ENCODE data around the gene ADAM11. TPM values are rescaled to one million over a fixed set of nuclear protein-coding genes. Genes with fewer than 3 reads are reported as not detected.
A peak's percentile ranks its signal among the peaks of the same experiment; 100 is the strongest.

Gene ADAM11
- total and polyA plus RNA-seq, 2 of the 13 experiments (the other 11 are each of a cell fraction or from before 2014, with no cell fraction given), result 0.38 to 0.91 TPM

DNA sequence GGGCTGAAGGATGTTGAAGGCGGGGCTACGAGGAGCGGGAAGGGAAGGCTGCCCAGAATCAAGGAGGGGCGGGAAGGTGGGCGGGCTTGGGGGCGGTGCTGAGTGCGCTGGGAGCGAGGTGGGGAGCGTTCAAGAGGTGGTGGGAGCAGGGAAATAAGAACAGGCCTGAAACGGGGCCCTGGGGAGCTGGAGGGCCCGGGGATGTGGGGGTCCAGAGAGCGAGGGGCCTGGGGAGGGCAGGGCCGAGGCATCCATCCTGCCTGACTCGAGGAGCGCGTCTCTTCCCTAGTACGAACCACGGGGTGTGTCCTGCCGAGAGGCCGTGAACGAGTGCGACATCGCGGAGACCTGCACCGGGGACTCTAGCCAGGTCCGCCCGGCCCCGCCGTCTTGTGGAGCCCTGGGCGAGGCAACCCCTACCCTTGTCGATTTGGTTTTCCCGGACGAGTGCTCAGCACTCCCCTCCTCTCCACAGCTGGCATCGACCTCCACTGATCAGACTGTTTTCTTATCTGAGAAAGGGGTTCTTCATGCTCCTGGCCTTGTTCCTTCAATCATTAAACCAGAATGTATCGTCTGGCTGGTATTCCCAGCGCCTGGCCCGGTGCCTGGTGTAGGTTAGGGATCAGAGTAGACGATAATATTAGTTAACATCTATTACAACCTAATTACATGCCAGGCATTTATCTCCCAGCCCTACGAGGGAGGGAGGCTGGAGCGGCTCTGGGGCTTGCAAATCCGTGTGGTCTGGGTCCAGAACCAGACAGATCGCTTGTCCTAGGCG is 17.2 kb downstream of the ADAM11 start (continued):
- no peak for TF ChIP-seq CREB3 (CRISPR knock-in tag; IDR thresholded peaks at IDR 0.05)
- TF ChIP-seq HNRNPLL (IDR thresholded peaks at IDR 0.05; ENCODE audit: low read depth, low read length, poor library complexity, severe bottlenecking), result peak; percentile 88
- no peak for TF ChIP-seq HMGA1 (CRISPR knock-in tag; conservative IDR thresholded peaks at IDR 0.05)
- no peak for TF ChIP-seq ZNF275 (CRISPR knock-in tag; IDR thresholded peaks at IDR 0.05; ENCODE audit: borderline replicate concordance)
- TF ChIP-seq KDM1A (CRISPR knock-in tag; IDR thresholded peaks at IDR 0.05), result peak; percentile 30; the same call in 1 of the 2 replicates
- no peak for TF ChIP-seq PHF20 (CRISPR knock-in tag; IDR thresholded peaks at IDR 0.05)
- TF ChIP-seq PITX1 (CRISPR knock-in tag; IDR thresholded peaks at IDR 0.05), result no peak
- no peak for TF ChIP-seq MEIS1 (CRISPR knock-in tag; IDR thresholded peaks at IDR 0.05; ENCODE audit: borderline replicate concordance)
- no peak for TF ChIP-seq ZNF264 (CRISPR knock-in tag; IDR thresholded peaks at IDR 0.05)
- no peak for TF ChIP-seq SNAPC2 (CRISPR knock-in tag; IDR thresholded peaks at IDR 0.05)
- no peak for TF ChIP-seq ZNF552 (CRISPR knock-in tag; IDR thresholded peaks at IDR 0.05; ENCODE audit: borderline replicate concordance)
- TF ChIP-seq KLF16 (CRISPR knock-in tag; IDR thresholded peaks at IDR 0.05), result no peak
- TF ChIP-seq, protein P1, sequence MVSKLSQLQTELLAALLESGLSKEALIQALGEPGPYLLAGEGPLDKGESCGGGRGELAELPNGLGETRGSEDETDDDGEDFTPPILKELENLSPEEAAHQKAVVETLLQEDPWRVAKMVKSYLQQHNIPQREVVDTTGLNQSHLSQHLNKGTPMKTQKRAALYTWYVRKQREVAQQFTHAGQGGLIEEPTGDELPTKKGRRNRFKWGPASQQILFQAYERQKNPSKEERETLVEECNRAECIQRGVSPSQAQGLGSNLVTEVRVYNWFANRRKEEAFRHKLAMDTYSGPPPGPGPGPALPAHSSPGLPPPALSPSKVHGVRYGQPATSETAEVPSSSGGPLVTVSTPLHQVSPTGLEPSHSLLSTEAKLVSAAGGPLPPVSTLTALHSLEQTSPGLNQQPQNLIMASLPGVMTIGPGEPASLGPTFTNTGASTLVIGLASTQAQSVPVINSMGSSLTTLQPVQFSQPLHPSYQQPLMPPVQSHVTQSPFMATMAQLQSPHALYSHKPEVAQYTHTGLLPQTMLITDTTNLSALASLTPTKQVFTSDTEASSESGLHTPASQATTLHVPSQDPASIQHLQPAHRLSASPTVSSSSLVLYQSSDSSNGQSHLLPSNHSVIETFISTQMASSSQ (IDR thresholded peaks at IDR 0.05; ENCODE audit: low read depth), result peak; percentile 33; the same call in 1 of the 2 replicates
- TF ChIP-seq, protein P1 (CRISPR knock-in tag; IDR thresholded peaks at IDR 0.05; ENCODE audit: borderline replicate concordance), result no peak
- TF ChIP-seq GZF1 (CRISPR knock-in tag; IDR thresholded peaks at IDR 0.05), result no peak
- no peak for TF ChIP-seq CSRNP1 (CRISPR knock-in tag; IDR thresholded peaks at IDR 0.05)
- no peak for TF ChIP-seq ZNF331 (CRISPR knock-in tag; IDR thresholded peaks at IDR 0.05)
- 0 out of 2 replicates have a peak, but pooled peaks have one; percentile 9 for TF ChIP-seq BCL6 (CRISPR knock-in tag; IDR thresholded peaks at IDR 0.05)
- no peak for TF ChIP-seq ZNF616 (CRISPR knock-in tag; IDR thresholded peaks at IDR 0.05; ENCODE audit: low read depth)
